Hepatocyte (in vitro differentiated cells): ENCODE data around the gene TMEM59. TPM values are rescaled to one million over a fixed set of nuclear protein-coding genes. Genes with fewer than 3 reads are reported as not detected.

Experiments
- DNase-seq: peaks from one replicate; pipeline ENCODE4 v3.0.0-alpha.2; 2016; ENCODE audit warnings: low spot score
- H2AFZ ChIP-seq: fragments of 200-600 bp; sonication (generic); 2 replicates; pipeline ENCODE4 v1.6.0; 2016; ENCODE audit warnings: antibody characterized with exemption, mild to moderate bottlenecking
- H3K27ac ChIP-seq: fragments of 200-600 bp; sonication (generic); 2 replicates; pipeline ENCODE4 v1.5.1; 2016; ENCODE audit warnings: mild to moderate bottlenecking
- H3K27me3 ChIP-seq: fragments of 200-600 bp; sonication (generic); 2 replicates; pipeline ENCODE4 v1.6.1; 2016
- H3K36me3 ChIP-seq: fragments of 200-600 bp; sonication (generic); replicated peaks from 2 replicates; pipeline ENCODE4 v1.5.1; 2016; ENCODE audit warnings: low read depth; ENCODE audit not compliant: insufficient read depth
- H3K4me1 ChIP-seq: fragments of 200-600 bp; sonication (generic); 2 replicates; pipeline ENCODE4 v1.5.1; 2016; ENCODE audit warnings: mild to moderate bottlenecking, moderate library complexity; ENCODE audit not compliant: insufficient read depth
- H3K4me2 ChIP-seq: fragments of 200-600 bp; sonication (generic); 2 replicates; pipeline ENCODE4 v1.6.0; 2016
- H3K4me3 ChIP-seq: fragments of 200-600 bp; sonication (generic); 2 replicates; pipeline ENCODE4 v1.5.1; 2016; ENCODE audit warnings: mild to moderate bottlenecking
- H3K79me2 ChIP-seq: fragments of 200-600 bp; sonication (generic); 2 replicates; pipeline ENCODE4 v1.6.0; 2017; ENCODE audit warnings: mild to moderate bottlenecking
- H3K9me2 ChIP-seq: fragments of 200-600 bp; sonication (generic); replicated peaks from 2 replicates; pipeline ENCODE4 v1.6.0; 2017; ENCODE audit warnings: mild to moderate bottlenecking; ENCODE audit not compliant: insufficient read depth
- H3K9me3 ChIP-seq: fragments of 200-600 bp; sonication (generic); 2 replicates; pipeline ENCODE4 v1.5.1; 2016; ENCODE audit warnings: low read depth, mild to moderate bottlenecking
- H4K20me1 ChIP-seq: fragments of 200-600 bp; sonication (generic); 2 replicates; pipeline ENCODE4 v1.6.0; 2016; ENCODE audit warnings: mild to moderate bottlenecking; ENCODE audit not compliant: insufficient read depth, poor library complexity, severe bottlenecking
- CTCF ChIP-seq: fragments of 200-600 bp; sonication (generic); IDR thresholded peaks from 2 replicates; pipeline ENCODE4 v1.5.1; 2016; ENCODE audit warnings: antibody characterized with exemption, mild to moderate bottlenecking; ENCODE audit not compliant: poor library complexity
- EZH2 ChIP-seq: fragments of 200-600 bp; sonication (generic); IDR thresholded peaks from 2 replicates; pipeline ENCODE4 v1.6.1; 2016; ENCODE audit warnings: antibody characterized with exemption, mild to moderate bottlenecking, borderline replicate concordance
- EZH2phosphoT487 ChIP-seq: fragments of 200-600 bp; sonication (generic); IDR thresholded peaks from one replicate; pipeline ENCODE4 v1.6.1; 2018; ENCODE audit warnings: antibody characterized with exemption, mild to moderate bottlenecking, low read depth, moderate library complexity; ENCODE audit not compliant: unreplicated experiment, severe bottlenecking
- WGBS: methylation state at CpG from one replicate; pipeline ENCODE4 v1.1.6; 2016; ENCODE audit warnings: low lambda C conversion rate; ENCODE audit errors: missing lambda C conversion rate; 5-methylcytosine and 5-hydroxymethylcytosine counted together
- polyA plus RNA-seq: library from polyadenylated mRNA; unstranded; fragments of >200 nt; fragmentation: Nextera tagmentation; extraction: Ambion mirVana; gene quantifications from 2 replicates; pipeline ENCODE4 v1.2.1, GENCODE V29; 2016
- total RNA-seq: library from RNA; depleted of rRNA; stranded (reverse); fragments of >200 nt; gene quantifications from 2 replicates; pipeline ENCODE4 v1.2.3, GENCODE V29; 2014

Gene TMEM59
- total and polyA plus RNA-seq, 2 experiments from 2014 or later = 714 to 1,181 TPM

- Histone ChIP-seq H4K20me1 (no peaks in the 10 kb centered on the region), H3K4me1 (no peaks in the 10 kb centered on the region), H3K9me2 (no peaks in the 10 kb centered on the region), H3K4me2 (no peak overlapping the region), H2AFZ (no peak overlapping the region), H3K27me3 (no peaks in the 10 kb centered on the region), H3K4me3 (no peak overlapping the region), H3K79me2 (no peaks in the 10 kb centered on the region), H3K27ac (no peak overlapping the region), H3K9me3 (no peaks in the 10 kb centered on the region), H3K36me3 (no peaks in the 10 kb centered on the region)
- TF ChIP-seq CTCF (no peak), EZH2phosphoT487 (no peak), EZH2 (no peak)
- 85% methylated on average over 13 of the region's 13 CpGs for WGBS
- DNase-seq = no peak
Observed at GRCh38 chr1:54008876-54009275, 44.1 kb downstream of the TMEM59 start.

DNA sequence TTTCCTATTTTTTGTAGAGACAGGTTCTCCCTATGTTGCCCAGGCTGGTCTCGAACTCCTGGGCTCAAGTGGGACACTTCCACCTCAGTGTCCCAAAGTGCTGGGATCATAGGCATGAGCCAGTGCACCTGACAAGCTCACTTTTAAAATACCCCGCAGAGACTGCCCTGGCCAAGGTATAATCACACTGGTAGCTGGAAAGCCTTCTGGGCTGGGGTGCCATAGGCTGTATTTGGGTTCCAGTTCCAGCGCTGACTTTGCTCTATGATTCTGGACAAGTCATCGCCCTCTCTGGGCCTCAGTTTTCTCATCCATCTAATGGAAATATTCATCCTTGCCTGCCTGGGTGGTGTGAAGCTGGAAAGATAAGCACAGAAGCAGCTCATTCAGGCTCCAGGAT lies 45.4 kb downstream of the TMEM59 start:
- Histone ChIP-seq H3K9me2 (no peaks in the 10 kb centered on the region), H3K4me1 (no peaks in the 10 kb centered on the region), H3K27me3 (no peaks in the 10 kb centered on the region), H4K20me1 (no peaks in the 10 kb centered on the region), H3K4me2 (no peak overlapping the region), H3K79me2 (no peaks in the 10 kb centered on the region), H2AFZ (no peak overlapping the region), H3K4me3 (no peak overlapping the region), H3K9me3 (no peaks in the 10 kb centered on the region), H3K27ac (no peak overlapping the region), H3K36me3 (no peaks in the 10 kb centered on the region)
- TF ChIP-seq EZH2 (no peak), EZH2phosphoT487 (no peak), CTCF (no peak)
- WGBS = 91% methylated on average over 4 of the region's 4 CpGs
- no peak for DNase-seq

DNA sequence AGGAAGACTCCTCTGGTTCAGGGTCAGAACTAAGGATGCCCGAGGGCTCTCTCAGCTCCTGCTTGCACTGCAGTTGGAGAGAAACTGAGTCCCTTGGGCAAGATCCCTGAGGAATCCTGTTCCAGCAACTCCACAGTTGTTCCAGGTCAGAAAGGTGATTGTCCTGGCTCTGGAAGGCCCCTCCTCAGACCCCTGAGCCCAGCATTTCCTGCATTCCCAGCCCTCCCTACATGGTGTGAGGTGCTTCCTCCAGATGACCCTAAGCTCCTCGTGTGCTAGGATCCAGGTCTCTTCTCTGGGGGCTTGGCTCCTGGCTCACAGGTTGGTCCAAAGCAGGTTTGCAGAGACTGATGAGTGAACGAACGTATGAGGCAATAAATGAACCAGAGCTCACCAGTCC lies 46.5 kb downstream of the TMEM59 start:
- H3K4me2 ChIP-seq = no peak overlapping the region
- no peaks in the 10 kb centered on the region for H3K27me3 ChIP-seq
- TF ChIP-seq EZH2 (no peak), EZH2phosphoT487 (no peak), CTCF (no peak)
- H3K4me3 ChIP-seq = no peak overlapping the region
- no peaks in the 10 kb centered on the region for H3K4me1 ChIP-seq
- H4K20me1 ChIP-seq = no peaks in the 10 kb centered on the region
- DNase-seq = no peak
- H3K79me2 ChIP-seq = no peaks in the 10 kb centered on the region
- no peaks in the 10 kb centered on the region for H3K9me3 ChIP-seq
- no peak overlapping the region for H3K27ac ChIP-seq
- no peaks in the 10 kb centered on the region for H3K36me3 ChIP-seq
- WGBS = 70% methylated on average over 4 of the region's 4 CpGs
- no peaks in the 10 kb centered on the region for H3K9me2 ChIP-seq
- no peak overlapping the region for H2AFZ ChIP-seq

- H3K27ac ChIP-seq = no peak overlapping the region
Observed at GRCh38 chr1:54004481-54005049, 48.4 kb downstream of the TMEM59 start.

More at GRCh38 chr1:54004481-54005049, 48.4 kb downstream of the TMEM59 start:
- H3K27me3 ChIP-seq = no peaks in the 10 kb centered on the region
- H3K79me2 ChIP-seq = no peaks in the 10 kb centered on the region
- H3K4me3 ChIP-seq = no peak overlapping the region
- no peaks in the 10 kb centered on the region for H3K9me3 ChIP-seq
- no peak for DNase-seq
- no peaks in the 10 kb centered on the region for H3K4me1 ChIP-seq
- H4K20me1 ChIP-seq = no peaks in the 10 kb centered on the region
- H3K4me2 ChIP-seq = no peak overlapping the region
- H3K36me3 ChIP-seq = no peaks in the 10 kb centered on the region
- H3K9me2 ChIP-seq = no peaks in the 10 kb centered on the region
- TF ChIP-seq EZH2phosphoT487 = no peak
- TF ChIP-seq CTCF = no peak
- TF ChIP-seq EZH2 = no peak
- H2AFZ ChIP-seq = no peak overlapping the region
- 95% methylated on average over 23 of the region's 27 CpGs for WGBS
